Gastrocnemius medialis (tissue), 4 donors: ENCODE measurements around the gene TBC1D8.

Source experiments
- CTCF ChIP-seq, 5 experiments: fragments of 450-650 bp in 3 of 5; fragments of 200-600 bp in 2 of 5; sonication (generic) in 2 of 5; IDR thresholded peaks in 4 of 5; conservative IDR thresholded peaks in 1 of 5; 1 replicate in 4 of 5; 2 replicates in 1 of 5; pipeline ENCODE4 v1.5.1; 2016 to 2019; ENCODE audit warnings: antibody characterized with exemption in 5 of 5, mild to moderate bottlenecking in 3 of 5, moderate library complexity in 3 of 5
- POLR2A ChIP-seq, 2 donors: fragments of 450-650 bp; IDR thresholded peaks; one replicate each; pipeline ENCODE4 v1.6.1; 2017; ENCODE audit warnings: antibody characterized with exemption in 2 of 2, mild to moderate bottlenecking in 2 of 2, moderate library complexity in 2 of 2

GRCh38 chr2:101140978-101141655, 10.1 kb downstream of the TBC1D8 start:
- TF ChIP-seq POLR2A (IDR thresholded peaks at IDR 0.05) (no peak), CTCF (IDR thresholded peaks at IDR 0.05 in 4 of 5, conservative IDR thresholded peaks at IDR 0.05 in 1 of 5) (no peak)
